ENCODE results near the gene F13B.

DNA sequence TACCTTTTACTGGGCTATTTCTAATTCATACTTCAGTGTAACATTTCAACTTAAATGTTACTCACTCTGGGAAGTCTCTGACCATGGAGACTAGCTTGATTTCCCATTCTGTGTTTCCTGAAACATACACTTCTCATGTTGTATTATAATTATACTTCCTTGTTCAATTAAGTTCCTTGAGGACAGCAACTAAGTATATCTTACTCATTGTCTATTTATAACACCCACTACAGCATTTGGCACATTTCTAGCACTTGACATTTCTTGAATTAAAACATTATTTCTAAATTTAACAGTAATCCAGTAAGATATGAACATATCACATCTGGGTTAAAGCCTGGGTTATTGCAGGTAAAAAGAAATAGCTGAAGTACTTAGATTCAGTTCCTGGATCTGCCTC, 32.4 kb upstream of the F13B start:
- TF ChIP-seq, protein P1, sequence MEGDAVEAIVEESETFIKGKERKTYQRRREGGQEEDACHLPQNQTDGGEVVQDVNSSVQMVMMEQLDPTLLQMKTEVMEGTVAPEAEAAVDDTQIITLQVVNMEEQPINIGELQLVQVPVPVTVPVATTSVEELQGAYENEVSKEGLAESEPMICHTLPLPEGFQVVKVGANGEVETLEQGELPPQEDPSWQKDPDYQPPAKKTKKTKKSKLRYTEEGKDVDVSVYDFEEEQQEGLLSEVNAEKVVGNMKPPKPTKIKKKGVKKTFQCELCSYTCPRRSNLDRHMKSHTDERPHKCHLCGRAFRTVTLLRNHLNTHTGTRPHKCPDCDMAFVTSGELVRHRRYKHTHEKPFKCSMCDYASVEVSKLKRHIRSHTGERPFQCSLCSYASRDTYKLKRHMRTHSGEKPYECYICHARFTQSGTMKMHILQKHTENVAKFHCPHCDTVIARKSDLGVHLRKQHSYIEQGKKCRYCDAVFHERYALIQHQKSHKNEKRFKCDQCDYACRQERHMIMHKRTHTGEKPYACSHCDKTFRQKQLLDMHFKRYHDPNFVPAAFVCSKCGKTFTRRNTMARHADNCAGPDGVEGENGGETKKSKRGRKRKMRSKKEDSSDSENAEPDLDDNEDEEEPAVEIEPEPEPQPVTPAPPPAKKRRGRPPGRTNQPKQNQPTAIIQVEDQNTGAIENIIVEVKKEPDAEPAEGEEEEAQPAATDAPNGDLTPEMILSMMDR (IDR thresholded peaks at IDR 0.05) = no peak
- TF ChIP-seq POLR2AphosphoS5 (IDR thresholded peaks at IDR 0.05) = no peak
- TF ChIP-seq POLR2A (IDR thresholded peaks at IDR 0.05) = no peak
- no peak for TF ChIP-seq EP300 (IDR thresholded peaks at IDR 0.05)
